Measurements from ENCODE around the gene COL18A1.

Gene COL18A1

DNA sequence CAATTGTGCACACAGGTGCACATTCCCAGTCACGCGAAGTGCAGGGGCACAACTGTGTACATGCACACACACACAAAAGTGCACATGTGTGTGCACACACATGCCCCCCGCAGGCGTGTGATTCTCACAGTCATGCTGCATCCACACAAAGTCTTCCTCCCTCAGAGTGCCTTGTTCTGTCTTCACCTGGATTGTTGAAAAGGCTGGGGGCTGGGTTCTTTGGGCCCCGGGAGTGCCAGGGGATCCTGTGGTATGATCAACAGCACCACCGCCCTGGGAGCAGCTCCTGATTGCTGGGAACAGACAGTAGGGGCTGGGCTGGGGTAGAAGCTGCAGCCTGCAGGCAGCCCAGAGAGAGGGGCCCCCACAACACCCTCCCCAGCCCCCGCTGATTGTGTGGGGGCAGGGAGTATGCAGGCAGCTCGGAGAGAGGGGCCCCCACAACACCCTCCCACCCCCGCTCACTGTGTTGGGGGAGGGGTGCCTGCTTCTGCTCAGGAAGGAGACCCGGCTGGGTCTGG is 3.4 kb downstream of the COL18A1 start:
- no peaks in the 10 kb centered on the region for H3K4me1 ChIP-seq (ENCODE audit: low read length)
- TF ChIP-seq EZH2phosphoT487 (IDR thresholded peaks at IDR 0.05; ENCODE audit: low read depth) (no peak), CTCF (IDR thresholded peaks at IDR 0.05; ENCODE audit: low read depth, low read length) (no peak)
- H3K4me2 ChIP-seq (ENCODE audit: low read length), result no peak overlapping the region
- H3K36me3 ChIP-seq (replicated peaks; ENCODE audit: low read depth, low read length), result no peaks in the 10 kb centered on the region
- H3K9ac ChIP-seq (ENCODE audit: low read length), result no peak overlapping the region
- H3K4me3 ChIP-seq (ENCODE audit: low read length), result no peak overlapping the region
- no peaks in the 10 kb centered on the region for H3K79me2 ChIP-seq (ENCODE audit: low read length)
- H3K27me3 ChIP-seq (ENCODE audit: low read depth, low read length), result no peaks in the 10 kb centered on the region
- no peaks in the 10 kb centered on the region for H3K9me3 ChIP-seq (ENCODE audit: insufficient read depth, low read length)
- H3K27ac ChIP-seq (ENCODE audit: low read length), result no peak overlapping the region
- H4K20me1 ChIP-seq (ENCODE audit: insufficient read depth, low read length), result no peaks in the 10 kb centered on the region
- no peak overlapping the region for H2AFZ ChIP-seq (ENCODE audit: low read depth, low read length)

DNA sequence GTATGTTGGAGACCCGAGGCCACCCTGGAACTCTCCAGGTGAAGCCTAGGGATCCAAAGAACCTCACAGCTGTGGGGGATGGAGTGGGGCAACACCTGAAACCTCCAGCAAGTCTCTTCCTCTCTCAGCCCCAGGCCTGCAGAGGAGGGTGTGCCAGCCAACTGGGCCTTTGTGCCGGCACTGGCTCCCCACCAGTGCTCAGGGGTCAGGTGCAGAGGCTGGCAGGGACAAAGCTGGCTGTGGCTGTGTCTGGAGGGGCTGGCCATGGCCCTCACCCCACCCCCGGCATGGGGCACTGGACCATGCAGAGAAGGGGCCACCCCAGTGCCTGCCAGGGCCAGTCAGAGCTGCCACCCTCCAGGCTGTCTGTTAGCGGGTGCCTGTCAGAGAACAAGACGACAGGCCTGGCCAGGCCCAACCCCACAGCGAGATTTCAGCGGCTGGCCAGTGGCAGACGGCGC is 3.9 kb downstream of the COL18A1 start:
- Histone ChIP-seq H3K4me3 (ENCODE audit: low read length) (no peak overlapping the region), H3K9ac (ENCODE audit: low read length) (no peak overlapping the region), H2AFZ (ENCODE audit: low read depth, low read length) (no peak overlapping the region), H3K9me3 (ENCODE audit: insufficient read depth, low read length) (no peaks in the 10 kb centered on the region), H3K27me3 (ENCODE audit: low read depth, low read length) (no peaks in the 10 kb centered on the region), H3K4me2 (ENCODE audit: low read length) (no peak overlapping the region), H3K27ac (ENCODE audit: low read length) (no peak overlapping the region), H3K79me2 (ENCODE audit: low read length) (no peaks in the 10 kb centered on the region), H4K20me1 (ENCODE audit: insufficient read depth, low read length) (no peaks in the 10 kb centered on the region), H3K4me1 (ENCODE audit: low read length) (no peaks in the 10 kb centered on the region), H3K36me3 (replicated peaks; ENCODE audit: low read depth, low read length) (no peaks in the 10 kb centered on the region)
- TF ChIP-seq EZH2phosphoT487 (IDR thresholded peaks at IDR 0.05; ENCODE audit: low read depth) (no peak), CTCF (IDR thresholded peaks at IDR 0.05; ENCODE audit: low read depth, low read length) (no peak)

- Histone ChIP-seq H2AFZ (ENCODE audit: low read depth, low read length) (no peak overlapping the region), H3K79me2 (ENCODE audit: low read length) (no peaks in the 10 kb centered on the region), H3K27ac (ENCODE audit: low read length) (no peak overlapping the region), H3K9me3 (ENCODE audit: insufficient read depth, low read length) (no peaks in the 10 kb centered on the region), H3K9ac (ENCODE audit: low read length) (no peak overlapping the region), H3K27me3 (ENCODE audit: low read depth, low read length) (no peaks in the 10 kb centered on the region), H3K4me3 (ENCODE audit: low read length) (no peak overlapping the region), H3K4me1 (ENCODE audit: low read length) (no peaks in the 10 kb centered on the region), H3K4me2 (ENCODE audit: low read length) (no peak overlapping the region), H4K20me1 (ENCODE audit: insufficient read depth, low read length) (no peaks in the 10 kb centered on the region), H3K36me3 (replicated peaks; ENCODE audit: low read depth, low read length) (no peaks in the 10 kb centered on the region)
- TF ChIP-seq CTCF (IDR thresholded peaks at IDR 0.05; ENCODE audit: low read depth, low read length), result no peak
- no peak for TF ChIP-seq EZH2phosphoT487 (IDR thresholded peaks at IDR 0.05; ENCODE audit: low read depth)
Observed at GRCh38 chr21:45409466-45410150, 4.6 kb downstream of the COL18A1 start.

DNA sequence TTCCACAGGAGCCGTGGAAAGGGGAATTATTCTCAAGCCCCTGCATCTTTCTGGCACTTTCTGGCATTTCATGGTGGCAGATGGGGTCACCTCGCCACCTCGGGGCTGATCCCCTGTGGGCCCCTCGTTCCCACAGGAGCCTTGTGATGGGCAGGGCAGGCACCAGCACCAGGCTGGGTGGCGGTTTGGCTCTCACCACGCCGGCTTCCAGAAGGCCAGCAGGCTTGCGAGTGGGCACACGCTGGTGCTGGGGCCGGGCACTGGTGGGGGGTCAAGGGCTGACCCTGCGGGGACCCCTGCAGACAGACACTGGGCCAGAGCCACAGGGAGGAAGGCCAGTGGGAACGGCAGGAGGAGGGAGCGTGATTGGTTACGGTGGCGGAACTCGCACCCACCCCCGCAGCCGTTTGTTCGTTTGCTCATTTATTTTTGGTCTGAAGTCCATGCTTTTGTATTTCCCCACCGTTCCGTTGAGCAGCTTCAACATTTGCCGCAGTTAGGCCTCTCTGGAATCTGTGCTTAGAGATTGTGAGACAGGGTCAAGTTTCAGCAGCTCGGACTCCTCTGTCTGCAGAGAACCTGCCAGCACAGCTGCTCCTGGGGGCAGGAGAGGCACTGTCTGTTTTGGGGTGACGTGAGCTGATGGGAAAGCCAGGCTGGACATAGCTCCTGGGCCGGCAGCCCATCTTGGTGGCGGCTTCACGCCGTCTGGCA is 5.3 kb downstream of the COL18A1 start:
- no peak overlapping the region for H3K4me3 ChIP-seq (ENCODE audit: low read length)

More for the DNA sequence above, 5.3 kb downstream of the COL18A1 start:
- H4K20me1 ChIP-seq (ENCODE audit: insufficient read depth, low read length), result no peaks in the 10 kb centered on the region
- H3K27me3 ChIP-seq (ENCODE audit: low read depth, low read length), result no peaks in the 10 kb centered on the region
- no peak overlapping the region for H2AFZ ChIP-seq (ENCODE audit: low read depth, low read length)
- H3K4me1 ChIP-seq (ENCODE audit: low read length), result no peaks in the 10 kb centered on the region
- no peaks in the 10 kb centered on the region for H3K79me2 ChIP-seq (ENCODE audit: low read length)
- TF ChIP-seq CTCF (IDR thresholded peaks at IDR 0.05; ENCODE audit: low read depth, low read length), result no peak
- no peak for TF ChIP-seq EZH2phosphoT487 (IDR thresholded peaks at IDR 0.05; ENCODE audit: low read depth)
- no peaks in the 10 kb centered on the region for H3K9me3 ChIP-seq (ENCODE audit: insufficient read depth, low read length)
- no peak overlapping the region for H3K4me2 ChIP-seq (ENCODE audit: low read length)
- no peak overlapping the region for H3K27ac ChIP-seq (ENCODE audit: low read length)
- no peaks in the 10 kb centered on the region for H3K36me3 ChIP-seq (replicated peaks; ENCODE audit: low read depth, low read length)
- H3K9ac ChIP-seq (ENCODE audit: low read length), result no peak overlapping the region

All from OCI-LY3 (cell line).